Lower leg skin (tissue), 4 donors: ENCODE measurements around the gene ARHGAP8. TPM values are rescaled to one million over a fixed set of nuclear protein-coding genes. Genes with fewer than 3 reads are reported as not detected.

Experiments
- DNase-seq, 2 donors: peaks; one replicate each; pipeline ENCODE4 v3.0.0-alpha.2; 2019; ENCODE audit warnings: low spot score in 2 of 2
- H3K4me3 ChIP-seq: fragments of 200-600 bp; sonication (generic); 2 replicates; pipeline ENCODE4 v1.5.1; 2017; ENCODE audit warnings: mild to moderate bottlenecking, low read depth; ENCODE audit not compliant: poor library complexity, severe bottlenecking
- CTCF ChIP-seq, 3 donors: fragments of 450-650 bp; IDR thresholded peaks; one replicate each; pipeline ENCODE4 v1.5.1; 2016; ENCODE audit warnings: antibody characterized with exemption in 3 of 3, mild to moderate bottlenecking in 3 of 3, moderate library complexity in 2 of 3
- POLR2A ChIP-seq, 2 donors: fragments of 450-650 bp; IDR thresholded peaks; one replicate each; pipeline ENCODE4 v1.6.1; 2016 to 2017; ENCODE audit warnings: antibody characterized with exemption in 2 of 2, mild to moderate bottlenecking in 1 of 2, moderate library complexity in 1 of 2
- WGBS, 2 donors: methylation state at CpG; one replicate each; pipeline ENCODE4 v1.1.5; 2018; 5-methylcytosine and 5-hydroxymethylcytosine counted together
- intact Hi-C: fragments of 100-400 bp; cut with DNase I; formaldehyde crosslinking; loops from one replicate; pipeline ENCODE4 v1.15.0; 2023; ENCODE audit warnings: low total_unique reads
- total RNA-seq, 4 donors: library from RNA; depleted of rRNA; stranded (reverse); fragments of >200 nt; gene quantifications; one replicate each; pipeline ENCODE4 v1.1.0, GENCODE V29; 2016

ARHGAP8 gene
- total RNA-seq, 4 donors from 2014 or later, result 2.9 to 3.4 (median 3.2) TPM

GRCh38 chr22:44824271-44824670 lies 71.9 kb downstream of the ARHGAP8 start:
- no peak for TF ChIP-seq CTCF (IDR thresholded peaks at IDR 0.05)
- TF ChIP-seq POLR2A (IDR thresholded peaks at IDR 0.05), result no peak
- 94 to 95% methylated on average over 12 of the region's 12 CpGs for WGBS, 2 donors
- no peak overlapping the region for H3K4me3 ChIP-seq
- intact Hi-C loops, result loop anchor here (10.0 kb wide), 1 partner anchor 271 kb away; no protein-coding TSS in a partner anchor
- no peak for DNase-seq

GRCh38 chr22:44825310-44826150 lies 73.2 kb downstream of the ARHGAP8 start:
- intact Hi-C loops, result loop anchor here (10.0 kb wide), 1 partner anchor 269 kb away; no protein-coding TSS in a partner anchor
- DNase-seq, result no peak
- WGBS, 2 donors, result 83% methylated on average over 34 to 42 of the region's 43 CpGs
- no peak overlapping the region for H3K4me3 ChIP-seq
- TF ChIP-seq CTCF (IDR thresholded peaks at IDR 0.05) (no peak), POLR2A (IDR thresholded peaks at IDR 0.05) (no peak)

- no peak overlapping the region for H3K4me3 ChIP-seq
- no peak for TF ChIP-seq POLR2A (IDR thresholded peaks at IDR 0.05)
- TF ChIP-seq CTCF (IDR thresholded peaks at IDR 0.05), result no peak
- no peak for DNase-seq
- intact Hi-C loops, result loop anchor here (10.0 kb wide), 1 partner anchor 267 kb away; no protein-coding TSS in a partner anchor
- WGBS, 2 donors, result 89 to 92% methylated on average over 16 of the region's 16 CpGs
Measured at GRCh38 chr22:44827666-44828190, 75.4 kb downstream of the ARHGAP8 start.

- H3K4me3 ChIP-seq, result no peak overlapping the region
- no peak for DNase-seq
- intact Hi-C loops, result loop anchor here (10.0 kb wide), 1 partner anchor 267 kb away; no protein-coding TSS in a partner anchor
- TF ChIP-seq POLR2A (IDR thresholded peaks at IDR 0.05), result no peak
- TF ChIP-seq CTCF (IDR thresholded peaks at IDR 0.05), result no peak
- 66 to 72% methylated on average over 8 of the region's 8 CpGs for WGBS, 2 donors
Measured at GRCh38 chr22:44828193-44828592, 75.8 kb downstream of the ARHGAP8 start.

GRCh38 chr22:44831885-44832284 lies 79.5 kb downstream of the ARHGAP8 start:
- intact Hi-C loops, result no loop called here
- WGBS, 2 donors, result 81 to 94% methylated on average over 1 of the region's 1 CpG
- no peak for DNase-seq
- no peak overlapping the region for H3K4me3 ChIP-seq
- TF ChIP-seq CTCF (IDR thresholded peaks at IDR 0.05), result no peak
- TF ChIP-seq POLR2A (IDR thresholded peaks at IDR 0.05), result no peak
